Heart left ventricle (tissue), 13 donors: ENCODE measurements around the gene ITGA5.

Source experiments
- POLR2A ChIP-seq, 2 donors: fragments of 450-650 bp; IDR thresholded peaks; one replicate each; pipeline ENCODE4 v1.6.1; 2017; ENCODE audit warnings: antibody characterized with exemption in 2 of 2, mild to moderate bottlenecking in 2 of 2, moderate library complexity in 2 of 2
- TF ChIP-seq, protein P1 (sequence below), 12 donors: fragments of 200-600 bp; sonication (generic) in 4 of 12; IDR thresholded peaks; one replicate each; pipeline versions ENCODE4 v1.5.0 to v1.8.0; 2018 to 2022; ENCODE audit warnings: antibody characterized with exemption in 12 of 12, mild to moderate bottlenecking in 5 of 12
- donor health status: ischemic (EF 13 %, LVEDD 7.1; RV severe dilation, severe dysfunction).
- donor health status: DM: no; HTN: yes; CAD: no.
- donor health status: DM: no; HTN: no; CAD: no.
- donor health status: ischemic (EF 25% LVEDD 6.9; RV normal size, moderate dysfunction).
- donor health status: ischemic (EF 25% LVEDD 5.7; RV mildly dilated, moderate dysfunction).
- donor health status: ischemic (EF 35%, LVEDD 5.7; RV mildly dilated, moderate dysfunction).
- donor health status: nonischemic (EF 11% LVEDD 7.7; RV severe dilation, severe dysfunction).
- donor health status: DM: yes; HTN: yes; CAD: no.
- donor health status: PGD.
- donor health status: ischemic (EF 29% LVEDD 5.4; RV normal size, mild dysfunction).
- donor health status: nonischemic (EF 23%, LVEDD 6.1; RV moderate dilation, normal function).

DNA sequence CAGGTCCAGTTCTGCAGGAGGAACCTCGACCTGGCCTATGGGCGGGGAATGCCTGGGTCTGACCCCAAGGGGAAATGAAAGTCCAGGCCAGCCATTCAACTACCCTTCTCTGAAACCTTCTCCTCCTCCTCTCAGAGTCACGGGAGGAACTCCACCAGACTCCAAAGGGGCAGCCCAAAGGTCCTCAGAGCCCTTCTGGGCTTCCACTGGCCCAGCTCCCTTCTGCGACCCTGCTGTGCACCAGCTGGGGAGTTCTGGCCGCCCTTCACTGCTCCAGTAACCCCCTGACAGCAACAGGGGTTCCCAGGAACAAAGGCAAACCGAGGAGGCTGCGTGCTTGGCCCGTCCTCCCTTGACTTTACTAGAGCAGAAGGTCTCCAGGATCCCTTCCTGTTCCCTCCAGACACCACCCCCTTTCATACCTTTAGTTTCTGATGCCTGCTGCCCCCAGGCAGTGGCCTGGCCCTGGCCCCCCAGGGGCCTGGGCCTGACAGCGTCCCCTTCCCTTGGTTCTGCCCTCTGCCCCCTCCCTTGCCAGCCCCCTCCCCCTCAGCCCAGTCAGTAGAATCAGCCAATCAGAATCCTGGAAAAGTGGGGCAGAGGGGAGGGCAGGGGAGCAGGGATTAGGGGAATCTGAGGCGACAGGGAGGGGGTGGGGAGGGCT, 33.7 kb downstream of the ITGA5 start:
- no peak for TF ChIP-seq POLR2A (IDR thresholded peaks at IDR 0.05)
- TF ChIP-seq, protein P1, sequence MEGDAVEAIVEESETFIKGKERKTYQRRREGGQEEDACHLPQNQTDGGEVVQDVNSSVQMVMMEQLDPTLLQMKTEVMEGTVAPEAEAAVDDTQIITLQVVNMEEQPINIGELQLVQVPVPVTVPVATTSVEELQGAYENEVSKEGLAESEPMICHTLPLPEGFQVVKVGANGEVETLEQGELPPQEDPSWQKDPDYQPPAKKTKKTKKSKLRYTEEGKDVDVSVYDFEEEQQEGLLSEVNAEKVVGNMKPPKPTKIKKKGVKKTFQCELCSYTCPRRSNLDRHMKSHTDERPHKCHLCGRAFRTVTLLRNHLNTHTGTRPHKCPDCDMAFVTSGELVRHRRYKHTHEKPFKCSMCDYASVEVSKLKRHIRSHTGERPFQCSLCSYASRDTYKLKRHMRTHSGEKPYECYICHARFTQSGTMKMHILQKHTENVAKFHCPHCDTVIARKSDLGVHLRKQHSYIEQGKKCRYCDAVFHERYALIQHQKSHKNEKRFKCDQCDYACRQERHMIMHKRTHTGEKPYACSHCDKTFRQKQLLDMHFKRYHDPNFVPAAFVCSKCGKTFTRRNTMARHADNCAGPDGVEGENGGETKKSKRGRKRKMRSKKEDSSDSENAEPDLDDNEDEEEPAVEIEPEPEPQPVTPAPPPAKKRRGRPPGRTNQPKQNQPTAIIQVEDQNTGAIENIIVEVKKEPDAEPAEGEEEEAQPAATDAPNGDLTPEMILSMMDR (IDR thresholded peaks at IDR 0.05) = no peak
